T-helper 1 cell treated with Interleukin-12 subunit alpha and Interleukin-12 subunit beta and Interleukin-4 antibody, amounts not matched to agents 30 ng/mL and 1 ng/mL, for 36 hours (primary cell): ENCODE results near the gene TXNDC5. TPM values are rescaled to one million over a fixed set of nuclear protein-coding genes. Genes with fewer than 3 reads are reported as not detected.
"Not testable (repeated sequence)": the region's sequence is repeated elsewhere in the genome, so short reads cannot be mapped to it uniquely, and the experiment has no call there.

ENCODE experiments used
- intact Hi-C: fragments of 100-400 bp; cut with micrococcal nuclease; formaldehyde crosslinking; loops from one replicate; pipeline ENCODE4 v1.15.1; 2024
- total RNA-seq: library from RNA; stranded (reverse); gene quantifications from 2 replicates; pipeline ENCODE4 v1.2.3, GENCODE V29; 2022

The TXNDC5 gene
- total RNA-seq, 1 donor from 2014 or later, result 62.5 TPM

DNA sequence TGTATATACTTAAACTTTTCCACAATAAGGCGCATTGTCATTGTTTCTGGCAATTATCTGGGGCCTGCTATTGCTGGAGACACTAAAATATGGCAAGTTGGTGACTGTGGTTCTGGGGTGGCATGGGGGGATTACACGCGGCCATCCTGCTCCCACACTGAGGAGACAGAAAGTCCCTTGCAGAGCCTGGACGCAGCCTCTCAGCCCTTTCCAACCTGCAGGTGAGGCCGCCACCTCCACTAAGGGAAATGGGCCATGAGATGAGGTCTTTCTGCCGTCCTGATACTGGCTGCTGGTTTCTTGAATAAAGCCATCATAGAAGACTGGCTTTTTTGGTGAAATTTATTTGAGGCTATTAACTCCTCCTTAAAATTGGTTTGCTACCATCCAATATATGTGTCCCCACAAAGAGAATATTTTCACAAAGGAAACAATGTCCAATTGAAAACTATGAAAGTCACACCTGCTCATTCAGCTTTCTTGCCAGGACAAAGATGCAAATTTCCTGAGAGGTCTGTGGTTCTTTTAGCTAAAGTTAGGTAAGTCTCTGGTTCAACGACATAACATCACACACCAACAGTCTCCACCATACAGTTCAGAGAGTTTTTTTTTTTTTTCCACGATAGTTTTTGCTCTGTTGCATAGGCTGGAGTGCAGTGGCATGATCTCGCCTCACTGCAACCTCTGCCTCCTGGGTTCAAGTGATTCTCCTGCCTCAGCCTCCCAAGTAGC, 13.0 kb downstream of the TXNDC5 start:
- intact Hi-C loops, result loop anchor here (5.0 kb wide), 1 partner anchor 95 kb away; no protein-coding TSS in a partner anchor

- intact Hi-C loops, result loop anchor here (5.0 kb wide), 1 partner anchor 96 kb away; no protein-coding TSS in a partner anchor
These were observed 14.1 kb downstream of the TXNDC5 start for GRCh38 chr6:7896465-7896987.

GRCh38 chr6:7895125-7895423, 15.5 kb downstream of the TXNDC5 start:
- intact Hi-C loops, result loop anchor here (5.0 kb wide), 1 partner anchor 97 kb away; no protein-coding TSS in a partner anchor

DNA sequence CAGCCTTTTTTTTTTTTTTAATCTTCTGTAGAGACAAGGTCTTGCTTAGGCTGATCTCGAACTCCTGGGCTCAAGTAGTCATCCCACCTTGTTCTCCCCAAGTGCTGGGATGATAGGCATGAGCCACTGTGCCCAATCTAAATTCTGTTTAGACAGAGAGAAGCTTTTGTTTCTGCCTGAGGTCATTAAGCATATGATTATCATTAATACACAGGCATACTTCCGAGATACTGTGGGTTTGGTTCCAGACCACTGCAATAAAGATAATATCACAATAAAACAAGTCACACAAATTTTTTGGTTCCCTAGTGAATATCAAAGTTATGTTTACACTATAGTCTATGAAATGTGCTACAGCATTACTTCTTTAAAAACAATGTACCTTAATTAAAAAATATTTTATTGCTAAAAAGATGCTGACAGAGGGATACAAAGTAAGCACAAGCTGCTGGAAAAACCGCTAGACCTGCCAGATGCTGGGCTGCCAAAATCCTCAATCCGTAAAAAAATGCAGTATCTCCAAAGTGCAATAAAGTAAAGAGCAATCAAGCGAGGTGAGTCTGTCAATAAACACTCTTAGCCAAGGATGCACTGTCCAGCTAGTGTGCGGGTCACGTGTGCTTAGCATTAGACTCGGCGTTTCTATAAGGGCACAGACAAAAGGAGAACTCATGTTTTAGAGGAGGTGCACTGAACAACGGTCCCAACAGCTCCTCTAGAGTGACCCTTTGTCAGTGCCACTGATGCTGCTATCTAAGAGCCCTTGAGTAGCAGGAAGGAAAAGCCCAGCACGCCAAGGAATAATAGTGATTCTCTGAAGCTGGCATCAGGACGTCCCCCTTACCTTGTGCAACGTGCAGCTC, 16.1 kb downstream of the TXNDC5 start:
- intact Hi-C loops, result loop anchor here (5.0 kb wide), 1 partner anchor 98 kb away; no protein-coding TSS in a partner anchor

GRCh38 chr6:7893342-7893741, 17.2 kb downstream of the TXNDC5 start:
- intact Hi-C loops, result no loop called here

- intact Hi-C loops, result not testable (repeated sequence)
These were observed 18.2 kb downstream of the TXNDC5 start for GRCh38 chr6:7892367-7892766.

GRCh38 chr6:7891078-7891872, 19.3 kb downstream of the TXNDC5 start:
- intact Hi-C loops, result no loop called here

DNA sequence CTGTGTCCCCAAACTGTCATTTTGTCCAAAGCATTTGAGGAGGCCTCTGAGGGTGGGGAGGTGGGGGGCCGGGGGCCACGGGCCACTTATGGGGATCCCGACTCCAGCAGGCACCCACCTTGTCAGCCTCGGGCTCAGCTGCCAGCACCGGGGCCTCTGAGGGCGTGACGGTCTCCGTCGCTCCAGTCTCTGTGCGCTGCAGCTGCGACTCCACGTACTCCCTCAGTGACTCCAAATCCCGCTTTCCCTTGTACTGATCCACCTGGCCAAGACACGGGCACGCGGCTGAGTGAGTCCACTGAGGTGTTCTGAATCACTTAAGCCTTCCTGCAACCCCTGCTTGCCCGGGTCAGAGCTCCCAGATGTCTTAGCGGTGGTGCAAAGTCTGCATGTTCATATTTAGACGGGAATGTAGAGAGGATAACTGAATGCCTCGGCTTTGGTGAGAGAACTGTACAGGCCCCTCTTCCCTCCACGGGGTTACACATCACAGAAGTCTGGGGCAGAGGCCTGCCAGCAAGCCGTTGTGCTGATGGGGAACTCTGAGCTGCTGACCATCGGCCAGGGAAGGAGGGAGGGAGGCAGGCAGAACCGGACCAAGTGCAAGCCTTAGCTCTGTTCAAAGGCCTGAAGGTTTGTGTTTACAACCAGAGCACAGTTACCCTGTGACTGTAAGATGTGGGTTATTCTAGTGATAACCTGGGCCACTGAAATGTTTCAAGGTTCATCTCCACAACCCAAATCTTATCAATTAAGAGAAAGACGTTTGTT, 21.8 kb downstream of the TXNDC5 start:
- intact Hi-C loops, result no loop called here

DNA sequence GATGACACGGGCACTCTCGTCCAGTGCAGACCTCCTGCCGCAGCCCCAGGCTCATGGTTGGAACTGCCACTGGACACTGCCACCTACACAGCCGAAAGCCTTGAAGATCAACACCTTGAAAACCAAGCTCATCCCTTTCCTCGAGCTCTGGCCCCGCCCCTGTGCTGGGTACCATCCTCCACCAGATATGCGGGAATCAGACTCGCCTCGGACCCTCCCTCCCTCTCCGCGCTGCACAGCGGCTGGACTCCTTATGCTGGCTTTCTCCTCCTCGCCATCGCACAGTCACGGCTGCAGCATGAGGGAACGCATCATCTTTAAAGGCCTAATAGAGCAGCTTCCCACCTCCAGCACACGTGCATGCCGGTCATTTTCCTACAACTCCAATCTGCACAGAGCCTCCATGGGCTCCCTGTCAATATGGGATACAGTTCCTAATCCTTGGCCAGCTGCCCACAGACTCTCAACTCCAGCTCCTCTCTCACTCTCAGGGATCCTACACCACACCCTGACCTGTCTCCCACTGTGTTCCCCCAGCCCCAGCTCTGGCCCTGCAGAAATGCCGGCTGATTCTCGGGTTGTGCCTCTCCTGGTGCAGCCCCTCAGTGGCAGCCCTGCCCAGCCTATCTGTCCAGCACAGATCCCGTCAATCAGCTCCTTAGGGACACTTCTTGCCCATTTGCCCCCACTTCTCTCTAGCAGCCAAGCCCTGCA, 23.2 kb downstream of the TXNDC5 start:
- intact Hi-C loops, result no loop called here

- intact Hi-C loops, result no loop called here
These were observed 24.5 kb downstream of the TXNDC5 start for GRCh38 chr6:7886132-7886531.

- intact Hi-C loops, result no loop called here
These were observed 27.2 kb downstream of the TXNDC5 start for GRCh38 chr6:7883381-7883780.

GRCh38 chr6:7882505-7883257, 27.9 kb downstream of the TXNDC5 start:
- intact Hi-C loops, result no loop called here

DNA sequence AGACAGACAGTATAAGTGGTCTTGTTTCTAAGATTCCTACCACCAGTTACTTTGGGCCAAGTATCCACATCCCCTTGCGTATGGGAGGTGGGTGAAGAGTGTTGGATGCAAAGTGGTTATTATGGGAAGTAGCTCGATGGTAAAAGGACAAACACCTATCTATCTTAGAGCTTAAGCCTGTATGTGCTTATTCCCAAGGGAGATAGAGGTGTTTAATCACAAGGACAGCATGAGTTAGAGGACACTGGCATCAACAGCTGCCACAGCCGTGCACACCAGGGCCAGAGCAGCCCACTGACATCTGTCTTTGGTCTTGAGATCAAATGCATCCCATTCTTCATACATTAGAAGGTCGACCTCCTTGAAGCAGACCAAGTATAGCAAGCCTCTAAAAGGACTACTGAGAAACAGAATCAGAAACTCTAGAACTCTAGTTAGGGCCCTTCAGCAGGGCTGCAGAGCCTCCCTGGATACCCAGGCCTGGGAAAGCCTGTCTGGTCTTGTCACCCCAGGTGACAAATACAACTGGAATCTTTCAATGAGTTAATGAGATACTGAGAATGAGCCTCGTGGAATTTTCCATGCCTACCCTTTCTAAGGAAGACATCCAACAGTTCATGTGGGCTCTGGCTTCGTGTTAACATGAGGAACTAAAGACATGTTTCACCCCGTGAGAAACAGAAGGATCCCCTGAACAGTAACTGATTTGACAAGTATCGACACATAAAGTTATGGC, 28.7 kb downstream of the TXNDC5 start:
- intact Hi-C loops, result no loop called here

DNA sequence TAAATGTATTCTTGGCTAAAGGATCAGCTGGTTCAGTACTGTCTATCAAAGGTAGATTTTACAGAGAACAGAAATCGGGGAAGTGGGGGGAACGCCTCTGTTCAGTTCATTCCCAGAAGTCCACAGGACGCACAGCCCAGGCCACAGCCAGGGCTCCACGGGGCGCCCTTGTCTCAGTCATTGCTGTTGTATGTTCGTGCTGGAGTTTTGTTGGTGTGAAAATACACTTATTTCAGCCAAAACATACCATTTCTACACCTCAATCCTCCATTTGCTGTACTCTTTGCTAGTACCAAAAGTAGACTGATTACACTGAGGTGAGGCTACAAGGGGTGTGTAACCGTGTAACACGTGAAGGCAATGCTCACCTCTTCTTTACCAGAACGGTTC, 29.9 kb downstream of the TXNDC5 start:
- intact Hi-C loops, result no loop called here

GRCh38 chr6:7879980-7880717, 30.4 kb downstream of the TXNDC5 start:
- intact Hi-C loops, result no loop called here

DNA sequence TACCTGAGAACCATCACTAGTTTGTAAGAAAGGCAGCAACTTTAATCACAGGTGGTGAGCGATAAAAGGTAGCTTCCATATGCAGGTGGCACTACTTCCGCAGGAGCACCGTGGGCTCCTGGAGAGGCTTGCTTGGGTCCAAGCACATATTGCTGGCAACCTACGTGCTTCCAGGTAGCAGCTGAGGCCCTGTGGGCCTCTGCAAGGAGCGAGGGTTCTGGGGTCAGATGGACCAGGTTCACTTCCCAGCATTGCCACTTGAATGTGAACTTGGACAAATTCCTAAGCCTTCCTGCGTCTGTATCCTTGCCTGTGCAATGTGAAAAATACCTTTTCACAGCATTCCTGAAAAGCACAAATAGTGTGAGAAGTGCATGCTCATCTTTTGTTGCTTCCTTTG, 31.0 kb downstream of the TXNDC5 start:
- intact Hi-C loops, result no loop called here

DNA sequence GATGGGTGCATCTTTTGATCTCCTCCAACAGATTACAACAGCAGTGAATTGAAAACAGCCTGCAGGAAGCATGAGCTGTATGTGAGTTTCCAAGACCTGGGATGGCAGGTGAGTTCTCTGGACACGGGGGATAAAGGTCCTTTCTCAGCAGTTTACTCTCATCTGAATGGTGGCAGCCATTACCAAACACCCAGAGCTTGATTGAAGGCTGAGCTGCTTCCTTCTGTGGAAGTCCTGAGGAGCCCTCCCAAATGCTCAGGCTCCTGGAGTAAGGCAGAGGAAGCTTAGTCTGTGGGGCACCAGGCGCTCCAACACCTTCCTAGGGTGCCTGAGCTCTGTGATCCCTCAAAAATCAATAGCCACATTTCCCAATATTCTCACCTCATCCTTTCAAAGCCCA, 31.5 kb downstream of the TXNDC5 start:
- intact Hi-C loops, result no loop called here

DNA sequence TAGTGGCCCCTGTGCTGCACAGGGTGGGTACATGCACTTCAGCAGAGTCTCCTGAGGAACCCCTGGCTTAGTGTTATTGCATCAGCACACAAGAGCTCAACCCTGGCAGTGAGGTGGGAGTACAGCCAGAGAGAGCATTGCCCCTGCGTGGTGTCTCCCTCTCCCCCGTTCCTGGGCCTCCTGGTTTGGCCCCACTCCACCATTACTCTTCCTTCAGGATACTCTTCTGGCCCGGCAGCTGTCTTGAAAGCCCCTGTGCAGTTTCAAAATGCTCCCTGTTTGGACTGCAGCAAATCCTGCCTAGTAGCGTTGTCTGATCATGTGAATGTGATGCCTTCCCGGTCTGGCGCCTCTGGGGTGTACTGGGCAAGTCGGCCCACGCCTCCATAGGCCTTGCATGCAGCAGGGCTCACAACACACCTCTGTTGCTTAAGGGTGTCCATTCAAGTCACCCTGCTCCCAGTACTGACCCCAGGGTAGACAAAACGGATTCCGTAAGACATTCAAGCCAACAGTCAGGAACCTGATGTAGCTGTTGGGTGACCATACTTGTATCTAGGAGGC, 32.1 kb downstream of the TXNDC5 start:
- intact Hi-C loops, result no loop called here
